ENCODE data around the gene SYT9. TPM values are rescaled to one million over a fixed set of nuclear protein-coding genes. Genes with fewer than 3 reads are reported as not detected.

The SYT9 gene
- total and polyA plus RNA-seq, 10 of the 15 experiments (the other 5 are each of a cell fraction or from before 2014, with no cell fraction given), result 0.03 TPM; not detected in 9

DNA sequence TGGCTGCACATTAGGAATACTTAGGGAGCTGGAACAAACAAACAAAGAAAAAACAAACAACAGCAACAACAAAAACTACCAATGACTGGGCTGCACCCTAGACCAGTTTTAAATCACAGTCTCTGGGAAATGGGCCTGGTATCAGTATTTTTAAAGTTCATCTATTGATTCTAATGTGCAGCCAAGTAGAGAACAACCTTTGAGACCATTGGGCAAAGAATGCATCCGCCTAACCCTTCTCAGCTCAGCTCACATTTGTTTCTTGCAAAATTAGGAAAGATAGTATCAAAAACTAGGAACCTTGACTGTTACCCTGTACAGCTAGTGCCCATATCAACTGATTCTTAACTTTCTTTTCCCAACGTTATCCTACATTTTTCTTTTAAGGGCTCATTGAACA, 5.2 kb downstream of the SYT9 start:
- H3K9me3 ChIP-seq (replicated peaks; ENCODE audit: control insufficient read depth, insufficient read depth, low read length), result no peaks in the 10 kb centered on the region
- intact Hi-C loops (cut with micrococcal nuclease; ENCODE audit: unreplicated experiment) (no loop called here), in situ Hi-C loops (cut with MboI) (no loop called here)
- ChIA-PET CTCF (interaction anchor here (2.2 kb wide), 1 partner anchor 22 kb away, joined by 6 read pairs; no protein-coding TSS in a partner anchor), RAD21 (ENCODE audit: unreplicated experiment) (no interaction called here), POLR2A (no interaction called here), SMC1A (ENCODE audit: uncharacterized antibody, unreplicated experiment) (no interaction called here)
- FAIRE-seq (no peak), DNase-seq (ENCODE audit: low read depth, low spot score) (no peak), ATAC-seq (no peak)
- no peaks in the 10 kb centered on the region for H4K20me1 ChIP-seq (ENCODE audit: control insufficient read depth, insufficient read depth)
- peaks cover 5 to 14% of the 10 kb centered on the region in 2 experiments for H3K27me3 ChIP-seq (replicated peaks in 1 of 2; ENCODE audit: control insufficient read depth in 2 of 2, insufficient read depth in 2 of 2, low read length in 1 of 2)
- no peaks in the 10 kb centered on the region for H3K4me1 ChIP-seq (ENCODE audit: control insufficient read depth, insufficient read depth, low read length)
- H3K9ac ChIP-seq (ENCODE audit: control insufficient read depth, insufficient read depth, low read length), result no peak overlapping the region
- no TSS peak for BruUV-seq (replicated peaks)
- no peaks in the 10 kb centered on the region for H3K36me3 ChIP-seq (ENCODE audit: control insufficient read depth in 2 of 2, insufficient read depth in 2 of 2, low read length in 1 of 2)
- H3K27ac ChIP-seq (ENCODE audit: control insufficient read depth, insufficient read depth), result no peak overlapping the region
- H3K4me3 ChIP-seq, result no peak overlapping the region
- H3K4me2 ChIP-seq (ENCODE audit: control insufficient read depth, insufficient read depth), result no peak overlapping the region
- H2AFZ ChIP-seq (ENCODE audit: control insufficient read depth, low read depth, low read length), result no peak overlapping the region
- 0% methylated on average over 2 of the region's 2 CpGs for WGBS (ENCODE audit: insufficient coverage, insufficient replicate concordance, low lambda C conversion rate, missing lambda C conversion rate)
- H3K79me2 ChIP-seq (ENCODE audit: control insufficient read depth, insufficient read depth, low read length), result no peaks in the 10 kb centered on the region
- TF ChIP-seq ETV6 (conservative IDR thresholded peaks at IDR 0.05 in 1 of 2, IDR thresholded peaks at IDR 0.05 in 1 of 2; ENCODE audit: borderline replicate concordance in 1 of 2, low read depth in 1 of 2), result no peak

DNA sequence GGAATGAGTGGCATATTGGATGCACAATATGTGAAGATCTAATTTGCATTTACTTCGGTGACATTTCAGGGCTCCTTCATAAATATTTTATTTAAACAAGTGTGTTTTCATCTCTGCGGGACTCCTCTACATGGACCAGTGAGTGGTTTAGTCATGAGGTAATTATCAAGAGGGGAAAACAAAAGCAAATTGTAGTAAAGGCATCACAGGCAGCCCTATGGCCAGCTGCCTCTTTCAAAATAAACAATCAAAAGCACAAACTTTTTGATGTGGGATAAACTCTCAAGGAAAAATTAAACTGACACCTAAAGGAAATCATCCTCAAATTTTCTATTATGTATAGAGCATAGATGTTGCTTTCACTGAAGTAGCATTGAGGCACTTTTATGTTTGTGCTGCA, 6.0 kb downstream of the SYT9 start:
- no TSS peak for BruUV-seq (replicated peaks)
- no peak overlapping the region for H3K27ac ChIP-seq (ENCODE audit: control insufficient read depth, insufficient read depth)
- H3K27me3 ChIP-seq (replicated peaks in 1 of 2; ENCODE audit: control insufficient read depth in 2 of 2, insufficient read depth in 2 of 2, low read length in 1 of 2), result peaks cover 3 to 7% of the 10 kb centered on the region in 2 experiments; a peak in 3 of 4 replicates
- 66% methylated on average over 2 of the region's 2 CpGs for WGBS (ENCODE audit: insufficient coverage, insufficient replicate concordance, low lambda C conversion rate, missing lambda C conversion rate)
- H3K4me2 ChIP-seq (ENCODE audit: control insufficient read depth, insufficient read depth), result no peak overlapping the region
- intact Hi-C loops (cut with micrococcal nuclease; ENCODE audit: unreplicated experiment), result no loop called here
- H3K4me3 ChIP-seq, result no peak overlapping the region
- no peak overlapping the region for H3K9ac ChIP-seq (ENCODE audit: control insufficient read depth, insufficient read depth, low read length)
- no peaks in the 10 kb centered on the region for H3K79me2 ChIP-seq (ENCODE audit: control insufficient read depth, insufficient read depth, low read length)
- H3K9me3 ChIP-seq (replicated peaks; ENCODE audit: control insufficient read depth, insufficient read depth, low read length), result no peaks in the 10 kb centered on the region
- no peaks in the 10 kb centered on the region for H3K4me1 ChIP-seq (ENCODE audit: control insufficient read depth, insufficient read depth, low read length)
- in situ Hi-C loops (cut with MboI), result no loop called here
- H3K36me3 ChIP-seq (ENCODE audit: control insufficient read depth in 2 of 2, insufficient read depth in 2 of 2, low read length in 1 of 2), result no peaks in the 10 kb centered on the region
- CTCF ChIA-PET, result interaction anchor here (2.2 kb wide), 1 partner anchor 21 kb away, joined by 6 read pairs; no protein-coding TSS in a partner anchor
- RAD21 ChIA-PET (ENCODE audit: unreplicated experiment), result no interaction called here
- FAIRE-seq (no peak), DNase-seq (ENCODE audit: low read depth, low spot score) (no peak), ATAC-seq (no peak)
- POLR2A ChIA-PET, result no interaction called here
- H2AFZ ChIP-seq (ENCODE audit: control insufficient read depth, low read depth, low read length), result no peak overlapping the region
- no peaks in the 10 kb centered on the region for H4K20me1 ChIP-seq (ENCODE audit: control insufficient read depth, insufficient read depth)
- TF ChIP-seq RELA (IDR thresholded peaks at IDR 0.05; ENCODE audit: borderline replicate concordance, partially characterized antibody), result no peak
- no peak for TF ChIP-seq POLR2AphosphoS2 (IDR thresholded peaks at IDR 0.05; ENCODE audit: low read depth, low read length)
- TF ChIP-seq CHD4 (IDR thresholded peaks at IDR 0.05), result no peak
- TF ChIP-seq NR2C1 (IDR thresholded peaks at IDR 0.05), result no peak
- TF ChIP-seq, protein P1, sequence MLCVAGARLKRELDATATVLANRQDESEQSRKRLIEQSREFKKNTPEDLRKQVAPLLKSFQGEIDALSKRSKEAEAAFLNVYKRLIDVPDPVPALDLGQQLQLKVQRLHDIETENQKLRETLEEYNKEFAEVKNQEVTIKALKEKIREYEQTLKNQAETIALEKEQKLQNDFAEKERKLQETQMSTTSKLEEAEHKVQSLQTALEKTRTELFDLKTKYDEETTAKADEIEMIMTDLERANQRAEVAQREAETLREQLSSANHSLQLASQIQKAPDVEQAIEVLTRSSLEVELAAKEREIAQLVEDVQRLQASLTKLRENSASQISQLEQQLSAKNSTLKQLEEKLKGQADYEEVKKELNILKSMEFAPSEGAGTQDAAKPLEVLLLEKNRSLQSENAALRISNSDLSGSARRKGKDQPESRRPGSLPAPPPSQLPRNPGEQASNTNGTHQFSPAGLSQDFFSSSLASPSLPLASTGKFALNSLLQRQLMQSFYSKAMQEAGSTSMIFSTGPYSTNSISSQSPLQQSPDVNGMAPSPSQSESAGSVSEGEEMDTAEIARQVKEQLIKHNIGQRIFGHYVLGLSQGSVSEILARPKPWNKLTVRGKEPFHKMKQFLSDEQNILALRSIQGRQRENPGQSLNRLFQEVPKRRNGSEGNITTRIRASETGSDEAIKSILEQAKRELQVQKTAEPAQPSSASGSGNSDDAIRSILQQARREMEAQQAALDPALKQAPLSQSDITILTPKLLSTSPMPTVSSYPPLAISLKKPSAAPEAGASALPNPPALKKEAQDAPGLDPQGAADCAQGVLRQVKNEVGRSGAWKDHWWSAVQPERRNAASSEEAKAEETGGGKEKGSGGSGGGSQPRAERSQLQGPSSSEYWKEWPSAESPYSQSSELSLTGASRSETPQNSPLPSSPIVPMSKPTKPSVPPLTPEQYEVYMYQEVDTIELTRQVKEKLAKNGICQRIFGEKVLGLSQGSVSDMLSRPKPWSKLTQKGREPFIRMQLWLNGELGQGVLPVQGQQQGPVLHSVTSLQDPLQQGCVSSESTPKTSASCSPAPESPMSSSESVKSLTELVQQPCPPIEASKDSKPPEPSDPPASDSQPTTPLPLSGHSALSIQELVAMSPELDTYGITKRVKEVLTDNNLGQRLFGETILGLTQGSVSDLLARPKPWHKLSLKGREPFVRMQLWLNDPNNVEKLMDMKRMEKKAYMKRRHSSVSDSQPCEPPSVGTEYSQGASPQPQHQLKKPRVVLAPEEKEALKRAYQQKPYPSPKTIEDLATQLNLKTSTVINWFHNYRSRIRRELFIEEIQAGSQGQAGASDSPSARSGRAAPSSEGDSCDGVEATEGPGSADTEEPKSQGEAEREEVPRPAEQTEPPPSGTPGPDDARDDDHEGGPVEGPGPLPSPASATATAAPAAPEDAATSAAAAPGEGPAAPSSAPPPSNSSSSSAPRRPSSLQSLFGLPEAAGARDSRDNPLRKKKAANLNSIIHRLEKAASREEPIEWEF (IDR thresholded peaks at IDR 0.05; ENCODE audit: insufficient replicate concordance, low read depth, low read length), result no peak
- no peak for TF ChIP-seq BMI1 (IDR thresholded peaks at IDR 0.05; ENCODE audit: borderline replicate concordance)
- SMC1A ChIA-PET (ENCODE audit: uncharacterized antibody, unreplicated experiment), result no interaction called here

Measured in GM12878 (cell line).